CD4-positive, alpha-beta T cell (primary cell): ENCODE data around the gene PDPK1. TPM values are rescaled to one million over a fixed set of nuclear protein-coding genes. Genes with fewer than 3 reads are reported as not detected.
"Not testable (repeated sequence)": the region's sequence is repeated elsewhere in the genome, so short reads cannot be mapped to it uniquely, and the experiment has no call there.

Source experiments
- ATAC-seq: fragments of 200-7000 bp; cut with Tn5 transposase; one replicate; pipeline ENCODE4 v1.10.0; 2022; ENCODE audit warnings: mild to moderate bottlenecking; ENCODE audit not compliant: poor library complexity
- CTCF ChIA-PET: fragments of 350-600 bp; sonication (Branson Sonifier 250); formaldehyde crosslinking; loops from one replicate; lab custom pipeline; 2021; ENCODE audit warnings: antibody characterized with exemption, inconsistent platforms; lab: Charles Lee
- POLR2A ChIA-PET: fragments of 350-600 bp; sonication (Branson Sonifier 250); formaldehyde crosslinking; loops from one replicate; lab custom pipeline; 2021; ENCODE audit warnings: antibody characterized with exemption, inconsistent platforms; lab: Charles Lee
- DNase-seq, 14 experiments: peaks; one replicate each; pipeline ENCODE4 v3.0.0-alpha.2; 2013 to 2020; ENCODE audit warnings: mixed read lengths in 2 of 14
- H3K27ac ChIP-seq, 2 donors: one replicate each; pipeline versions ENCODE4 v1.5.1 to v1.7.0; 2013; ENCODE audit warnings: low read length in 2 of 2, low read depth in 1 of 2, mild to moderate bottlenecking in 1 of 2
- H3K27me3 ChIP-seq, 2 experiments: 1 replicate in 1 of 2; 2 replicates in 1 of 2; pipeline versions ENCODE4 v1.6.1 to v1.7.0; 2013; ENCODE audit warnings: low read length in 2 of 2, control low read depth in 1 of 2, mild to moderate bottlenecking in 1 of 2, moderate library complexity in 1 of 2; ENCODE audit not compliant: insufficient read depth in 2 of 2, control insufficient read depth in 1 of 2
- H3K36me3 ChIP-seq: one replicate; pipeline ENCODE4 v1.6.1; 2013; ENCODE audit warnings: low read length, control low read depth; ENCODE audit not compliant: insufficient read depth
- H3K4me1 ChIP-seq: one replicate; pipeline ENCODE4 v1.6.1; 2013; ENCODE audit warnings: low read length, control low read depth; ENCODE audit not compliant: insufficient read depth
- H3K4me3 ChIP-seq: one replicate; pipeline ENCODE4 v1.5.1; 2013; ENCODE audit warnings: mild to moderate bottlenecking, low read length, moderate library complexity
- H3K9me3 ChIP-seq, 2 experiments: 1 replicate in 1 of 2; 2 replicates in 1 of 2; pipeline versions ENCODE4 v1.6.1 to v1.7.0; 2013; ENCODE audit warnings: low read length in 2 of 2, mild to moderate bottlenecking in 2 of 2, control low read depth in 1 of 2, moderate library complexity in 1 of 2; ENCODE audit not compliant: control insufficient read depth in 1 of 2, insufficient read depth in 1 of 2
- H3K27ac Mint-ChIP-seq: one replicate; pipeline ENCODE4 v1.8.0; 2020; ENCODE audit warnings: mixed read lengths
- H3K27me3 Mint-ChIP-seq: one replicate; pipeline ENCODE4 v1.8.0; 2021; ENCODE audit warnings: mixed read lengths
- H3K36me3 Mint-ChIP-seq: one replicate; pipeline ENCODE4 v1.8.0; 2021; ENCODE audit warnings: low read depth, mixed read lengths
- H3K4me1 Mint-ChIP-seq: one replicate; pipeline ENCODE4 v1.8.0; 2021; ENCODE audit warnings: low read depth, mixed read lengths
- H3K4me3 Mint-ChIP-seq: one replicate; pipeline ENCODE4 v1.8.0; 2020; ENCODE audit warnings: mild to moderate bottlenecking, mixed read lengths
- H3K9me3 Mint-ChIP-seq: one replicate; pipeline ENCODE4 v1.8.0; 2020; ENCODE audit warnings: mixed read lengths
- intact Hi-C, 2 experiments: fragments of 100-400 bp; cut with DNase I in 1 of 2; cut with micrococcal nuclease in 1 of 2; formaldehyde crosslinking; loops; one replicate each; pipeline versions ENCODE4 v1.15.1 to v1.9.0; 2023 to 2025; cut with DNase I, micrococcal nuclease
- total RNA-seq, 174 experiments: library from RNA in 2 of 174; stranded (reverse) in 2 of 174; gene quantifications; one replicate each; pipeline ENCODE4 v1.2.3 and lab custom pipeline; 2021 to 2026
- TF ChIP-seq, protein P1 (sequence below): fragments of 200-600 bp; IDR thresholded peaks from one replicate; pipeline ENCODE4 v1.8.0; 2022; ENCODE audit warnings: antibody characterized with exemption, mild to moderate bottlenecking

Gene PDPK1
- total RNA-seq, 2 experiments from 2014 or later: 46.1 to 51.1 TPM

DNA sequence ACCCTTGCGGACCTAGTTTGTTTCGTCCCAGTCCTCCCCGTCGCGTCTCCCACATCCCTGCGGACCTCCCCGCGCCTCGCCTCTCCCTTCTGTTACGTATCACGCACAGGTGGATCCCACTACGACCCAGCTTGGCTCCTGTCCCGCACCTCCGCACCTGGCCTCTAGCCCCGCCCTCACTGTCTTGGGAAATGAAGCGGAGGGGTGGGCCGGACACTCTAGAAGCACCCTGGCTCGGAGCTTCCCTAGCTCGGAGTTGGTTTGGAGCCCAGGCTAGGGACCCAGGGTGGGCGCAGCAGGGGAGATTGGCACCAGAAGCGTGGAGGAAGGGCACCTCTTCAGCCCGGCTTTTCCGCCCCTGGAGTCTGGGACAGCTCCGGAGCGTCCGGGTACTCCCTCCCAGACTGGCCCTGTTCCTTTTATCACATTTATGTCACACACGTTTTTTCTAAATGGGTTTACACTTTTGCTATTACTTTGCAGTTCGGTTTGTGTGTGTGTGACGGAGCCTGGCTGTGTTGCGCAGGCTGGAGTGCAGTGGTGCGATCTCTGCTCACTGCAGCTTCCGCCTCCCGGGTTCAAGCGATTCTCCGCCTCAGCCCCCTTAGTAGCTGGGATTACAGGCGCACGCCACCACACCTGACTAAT lies 5.2 kb upstream of the PDPK1 start:
- ATAC-seq (peak; percentile 33), DNase-seq (peak in 12 of 14 experiments; percentile 42 to 88 (median 60))
- peaks cover 20% of the 10 kb centered on the region for H3K36me3 ChIP-seq
- POLR2A ChIA-PET: interaction anchor here (0.6 to 4.2 kb wide), 17 partner anchors 8 to 761 kb away, joined by 3 to 135 read pairs (median 5); partner anchors contain the start of genes ABCA3, AMDHD2, ATP6V0C and E4F1
- peaks cover 8% of the 10 kb centered on the region for H3K27me3 Mint-ChIP-seq
- no peaks in the 10 kb centered on the region for H3K9me3 ChIP-seq
- H3K27me3 ChIP-seq: no peaks in the 10 kb centered on the region
- H3K9me3 Mint-ChIP-seq: no peaks in the 10 kb centered on the region
- peaks cover 26% of the 10 kb centered on the region for H3K4me1 Mint-ChIP-seq
- CTCF ChIA-PET: interaction anchor here (0.9 kb wide), 1 partner anchor 17 kb away, joined by 3 read pairs; no protein-coding TSS in a partner anchor
- H3K4me3 Mint-ChIP-seq: peak overlapping the region; percentile 95
- intact Hi-C loops: loop anchor here (1.0 to 5.0 kb wide), 4 partner anchors 11 to 105 kb away; partner anchors contain the start of genes AMDHD2 (in 1 of the 2) and CCNF (in 1 of the 2)
- peaks cover 38% of the 10 kb centered on the region for H3K36me3 Mint-ChIP-seq
- H3K27ac Mint-ChIP-seq: peak overlapping the region; percentile 98
- H3K27ac ChIP-seq: peak overlapping the region; percentile 94 to 95
- H3K4me1 ChIP-seq: peaks cover 31% of the 10 kb centered on the region
- H3K4me3 ChIP-seq: peak overlapping the region; percentile 94
- TF ChIP-seq, protein P1, sequence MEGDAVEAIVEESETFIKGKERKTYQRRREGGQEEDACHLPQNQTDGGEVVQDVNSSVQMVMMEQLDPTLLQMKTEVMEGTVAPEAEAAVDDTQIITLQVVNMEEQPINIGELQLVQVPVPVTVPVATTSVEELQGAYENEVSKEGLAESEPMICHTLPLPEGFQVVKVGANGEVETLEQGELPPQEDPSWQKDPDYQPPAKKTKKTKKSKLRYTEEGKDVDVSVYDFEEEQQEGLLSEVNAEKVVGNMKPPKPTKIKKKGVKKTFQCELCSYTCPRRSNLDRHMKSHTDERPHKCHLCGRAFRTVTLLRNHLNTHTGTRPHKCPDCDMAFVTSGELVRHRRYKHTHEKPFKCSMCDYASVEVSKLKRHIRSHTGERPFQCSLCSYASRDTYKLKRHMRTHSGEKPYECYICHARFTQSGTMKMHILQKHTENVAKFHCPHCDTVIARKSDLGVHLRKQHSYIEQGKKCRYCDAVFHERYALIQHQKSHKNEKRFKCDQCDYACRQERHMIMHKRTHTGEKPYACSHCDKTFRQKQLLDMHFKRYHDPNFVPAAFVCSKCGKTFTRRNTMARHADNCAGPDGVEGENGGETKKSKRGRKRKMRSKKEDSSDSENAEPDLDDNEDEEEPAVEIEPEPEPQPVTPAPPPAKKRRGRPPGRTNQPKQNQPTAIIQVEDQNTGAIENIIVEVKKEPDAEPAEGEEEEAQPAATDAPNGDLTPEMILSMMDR: no peak

DNA sequence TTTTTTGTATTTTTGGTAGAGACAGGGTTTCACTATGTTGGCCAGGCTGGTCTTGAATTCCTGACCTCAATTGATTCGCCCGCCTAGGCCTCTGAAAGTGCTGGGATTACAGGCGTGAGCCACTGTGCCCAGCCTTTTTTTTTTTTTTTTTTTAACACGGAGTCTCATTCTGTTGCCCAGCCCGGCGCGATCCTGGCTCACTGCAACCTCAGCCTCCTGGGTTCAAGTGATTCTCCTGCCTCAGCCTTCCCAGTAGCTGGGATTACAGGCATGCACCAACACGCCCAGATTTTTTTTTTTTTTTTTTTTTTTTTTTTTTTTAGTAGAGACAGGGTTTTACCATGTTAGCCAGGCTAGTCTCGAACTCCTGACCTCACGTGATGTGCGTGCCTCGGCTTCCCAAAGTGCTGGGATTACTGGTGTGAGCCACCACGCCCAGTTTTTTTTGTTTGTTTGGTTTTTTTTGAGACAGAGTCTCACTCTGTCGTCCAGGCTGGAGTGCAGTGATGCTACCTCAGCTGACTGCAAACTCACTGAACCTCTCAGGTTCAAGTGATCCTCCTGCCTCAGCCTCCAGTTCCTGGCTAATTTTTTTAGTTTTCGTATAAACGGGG lies 4.6 kb upstream of the PDPK1 start:
- CTCF ChIA-PET: interaction anchor here (0.9 kb wide), 1 partner anchor 18 kb away, joined by 3 read pairs; no protein-coding TSS in a partner anchor
- Histone ChIP-seq H3K4me3 (peak overlapping the region; percentile 94), H3K4me1 (peaks cover 31% of the 10 kb centered on the region), H3K27ac (peak overlapping the region in 1 of 2 donors; percentile 95), H3K36me3 (peaks cover 14% of the 10 kb centered on the region)
- not testable (repeated sequence) for H3K9me3 Mint-ChIP-seq, ATAC-seq, H3K27me3 ChIP-seq, H3K27me3 Mint-ChIP-seq, H3K9me3 ChIP-seq
- intact Hi-C loops: loop anchor here (2.0 to 5.0 kb wide), 2 partner anchors 18 to 106 kb away; partner anchors contain the start of gene CCNF (in 1 of the 2)
- H3K4me3 Mint-ChIP-seq: peak overlapping the region; percentile 95
- POLR2A ChIA-PET: interaction anchor here (0.6 to 4.2 kb wide), 14 partner anchors 14 to 762 kb away, joined by 3 to 135 read pairs (median 5); partner anchors contain the start of genes ABCA3, AMDHD2, ATP6V0C and E4F1
- peaks cover 26% of the 10 kb centered on the region for H3K4me1 Mint-ChIP-seq
- peak in 1 of 14 experiments; percentile 60 for DNase-seq
- peak overlapping the region; percentile 98 for H3K27ac Mint-ChIP-seq
- peaks cover 38% of the 10 kb centered on the region for H3K36me3 Mint-ChIP-seq

DNA sequence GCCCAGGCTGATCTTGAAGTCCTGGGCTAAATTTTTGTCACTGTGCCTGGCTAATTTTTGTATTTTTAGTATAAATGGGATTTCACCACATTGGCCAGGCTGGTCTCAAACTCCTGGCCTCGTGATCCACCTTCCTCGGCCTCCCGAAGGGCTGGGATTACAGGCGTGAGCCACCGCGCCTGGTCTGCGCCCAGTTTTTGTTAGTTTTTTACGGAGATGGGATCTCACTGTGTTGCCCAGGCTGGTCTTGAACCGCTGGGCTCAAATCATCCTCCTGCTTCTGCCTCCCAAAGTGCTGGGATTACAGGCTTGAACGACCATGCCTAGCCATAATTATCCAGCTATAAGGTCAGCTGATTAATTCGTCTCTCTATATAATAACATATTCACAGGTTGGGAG lies 3.9 kb upstream of the PDPK1 start:
- Histone ChIP-seq H3K9me3 (no peaks in the 10 kb centered on the region), H3K27ac (no peak overlapping the region), H3K4me3 (no peak overlapping the region), H3K27me3 (no peaks in the 10 kb centered on the region), H3K4me1 (peaks cover 36% of the 10 kb centered on the region), H3K36me3 (peaks cover 7% of the 10 kb centered on the region)
- Mint-ChIP-seq H3K4me3 (peak overlapping the region; percentile 79), H3K27me3 (peaks cover 8% of the 10 kb centered on the region), H3K27ac (peak overlapping the region; percentile 98), H3K36me3 (peaks cover 42% of the 10 kb centered on the region), H3K4me1 (peaks cover 30% of the 10 kb centered on the region), H3K9me3 (no peaks in the 10 kb centered on the region)
- no peak for ATAC-seq
- no peak for DNase-seq
- ChIA-PET CTCF (no interaction called here), POLR2A (interaction anchor here (4.2 kb wide), 1 partner anchor 14 kb away, joined by 135 read pairs; the partner anchor contains the start of gene AMDHD2)
- intact Hi-C loops: loop anchor here (2.0 to 5.0 kb wide), 2 partner anchors 19 to 107 kb away; partner anchors contain the start of gene CCNF (in 1 of the 2)
- TF ChIP-seq, protein P1: no peak

DNA sequence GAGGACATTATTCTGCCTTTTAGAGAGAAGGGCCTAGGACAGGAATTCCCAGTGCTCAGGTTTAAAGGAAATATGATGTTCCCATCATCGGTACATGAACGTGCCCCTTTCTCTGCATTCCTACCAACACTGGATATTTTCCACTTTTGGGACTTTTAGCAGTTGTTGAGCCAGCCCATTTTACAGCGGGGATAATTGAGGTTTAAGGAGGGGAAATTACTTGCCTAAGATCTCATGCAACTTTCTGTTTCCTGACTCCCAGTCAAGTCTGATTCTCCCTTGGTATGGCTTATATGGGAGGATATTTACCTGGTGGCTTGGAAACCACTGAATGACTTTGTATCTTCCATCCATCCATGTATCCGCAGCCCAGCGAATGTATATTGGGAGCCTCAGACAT lies 3.5 kb upstream of the PDPK1 start:
- H3K9me3 Mint-ChIP-seq, CTCF ChIA-PET, ATAC-seq, H3K27ac ChIP-seq, H3K36me3 ChIP-seq, H3K9me3 ChIP-seq, H3K27me3 Mint-ChIP-seq, H3K4me3 ChIP-seq, H3K27me3 ChIP-seq, DNase-seq, POLR2A ChIA-PET: not testable (repeated sequence)
- H3K4me3 Mint-ChIP-seq: peak overlapping the region; percentile 79
- peaks cover 40% of the 10 kb centered on the region for H3K4me1 ChIP-seq
- peak overlapping the region; percentile 98 for H3K27ac Mint-ChIP-seq
- intact Hi-C loops: loop anchor here in 1 of 2 experiments (5.0 kb wide), 1 partner anchor 107 kb away; the partner anchor contains the start of gene CCNF
- H3K36me3 Mint-ChIP-seq: peaks cover 40% of the 10 kb centered on the region
- peaks cover 34% of the 10 kb centered on the region for H3K4me1 Mint-ChIP-seq
